ENCODE data around the gene WFDC8. TPM values are rescaled to one million over a fixed set of nuclear protein-coding genes. Genes with fewer than 3 reads are reported as not detected.

The WFDC8 gene
- total and polyA plus RNA-seq, 5 donors from 2014 or later, result not detected

- H3K27ac ChIP-seq (ENCODE audit: insufficient read depth, low read length, poor library complexity, severe bottlenecking), result no peak overlapping the region
- peaks cover 0 to 2% (median 0%) of the 10 kb centered on the region in 4 donors for H3K4me1 Mint-ChIP-seq
- H3K27me3 Mint-ChIP-seq, result peaks cover 62% of the 10 kb centered on the region
- no peaks in the 10 kb centered on the region for H3K9me3 Mint-ChIP-seq
- H3K27ac Mint-ChIP-seq, result no peak overlapping the region
- no peaks in the 10 kb centered on the region for H3K36me3 Mint-ChIP-seq
- H3K27me3 ChIP-seq (ENCODE audit: control insufficient read depth, insufficient read depth, low read length), result peaks cover 16% of the 10 kb centered on the region
- no peak overlapping the region for H3K4me3 ChIP-seq (ENCODE audit: low read depth, low read length)
- no peaks in the 10 kb centered on the region for H3K36me3 ChIP-seq (ENCODE audit: control insufficient read depth, insufficient read depth, low read length)
- no peaks in the 10 kb centered on the region for H3K4me1 ChIP-seq (ENCODE audit: control insufficient read depth, insufficient read depth, low read length, poor library complexity, severe bottlenecking)
- no peak overlapping the region for H3K4me3 Mint-ChIP-seq
- DNase-seq (no peak), ATAC-seq (ENCODE audit: low read depth in 2 of 2) (no peak)
- H3K9me3 ChIP-seq (ENCODE audit: control insufficient read depth in 2 of 2, low read length in 2 of 2), result no peaks in the 10 kb centered on the region
These were observed 72.7 kb downstream of the WFDC8 start for GRCh38 chr20:45506398-45506797.

- H3K4me1 ChIP-seq (ENCODE audit: control insufficient read depth, insufficient read depth, low read length, poor library complexity, severe bottlenecking), result no peaks in the 10 kb centered on the region
- Mint-ChIP-seq H3K9me3 (no peaks in the 10 kb centered on the region), H3K4me1 (peaks cover 0 to 2% (median 0%) of the 10 kb centered on the region in 4 donors), H3K4me3 (no peak overlapping the region), H3K36me3 (no peaks in the 10 kb centered on the region), H3K27me3 (peaks cover 64% of the 10 kb centered on the region), H3K27ac (no peak overlapping the region)
- H3K36me3 ChIP-seq (ENCODE audit: control insufficient read depth, insufficient read depth, low read length), result no peaks in the 10 kb centered on the region
- no peak overlapping the region for H3K27ac ChIP-seq (ENCODE audit: insufficient read depth, low read length, poor library complexity, severe bottlenecking)
- no peak for DNase-seq
- H3K4me3 ChIP-seq (ENCODE audit: low read depth, low read length), result no peak overlapping the region
- H3K9me3 ChIP-seq (ENCODE audit: control insufficient read depth in 2 of 2, low read length in 2 of 2), result no peaks in the 10 kb centered on the region
- peaks cover 17% of the 10 kb centered on the region for H3K27me3 ChIP-seq (ENCODE audit: control insufficient read depth, insufficient read depth, low read length)
- no peak for ATAC-seq (ENCODE audit: low read depth in 2 of 2)
These were observed 75.7 kb downstream of the WFDC8 start for GRCh38 chr20:45503403-45503802.

GRCh38 chr20:45502561-45502960 is 76.5 kb downstream of the WFDC8 start:
- Histone ChIP-seq H3K9me3 (ENCODE audit: control insufficient read depth in 2 of 2, low read length in 2 of 2) (no peaks in the 10 kb centered on the region), H3K36me3 (ENCODE audit: control insufficient read depth, insufficient read depth, low read length) (no peaks in the 10 kb centered on the region), H3K27ac (ENCODE audit: insufficient read depth, low read length, poor library complexity, severe bottlenecking) (no peak overlapping the region), H3K27me3 (ENCODE audit: control insufficient read depth, insufficient read depth, low read length) (peaks cover 17% of the 10 kb centered on the region), H3K4me3 (ENCODE audit: low read depth, low read length) (no peak overlapping the region), H3K4me1 (ENCODE audit: control insufficient read depth, insufficient read depth, low read length, poor library complexity, severe bottlenecking) (no peaks in the 10 kb centered on the region)
- no peak for ATAC-seq (ENCODE audit: low read depth in 2 of 2)
- no peak for DNase-seq
- Mint-ChIP-seq H3K4me3 (no peak overlapping the region), H3K36me3 (no peaks in the 10 kb centered on the region), H3K9me3 (no peaks in the 10 kb centered on the region), H3K27me3 (peaks cover 57% of the 10 kb centered on the region), H3K4me1 (peaks cover 0 to 2% (median 0%) of the 10 kb centered on the region in 4 donors), H3K27ac (no peak overlapping the region)

Other genes starting within 250 kb of the WFDC8 start
- 8.2 TPM for gene SDC4, start 230.9 kb downstream of the WFDC8 start, total RNA-seq
- 1 to 10 TPM; 2.2 to 6.3 (median 3.7) TPM for gene SDC4, start 230.9 kb downstream of the WFDC8 start, polyA plus RNA-seq
- 94.2 TPM for gene SYS1, start 216.1 kb downstream of the WFDC8 start, total RNA-seq
- 10 to 100 TPM; 38.4 to 54.3 (median 42.0) TPM for gene SYS1, start 216.1 kb downstream of the WFDC8 start, polyA plus RNA-seq
- not detected for gene TP53TG5, start 201.0 kb downstream of the WFDC8 start, total RNA-seq
- gene TP53TG5, start 201.0 kb downstream of the WFDC8 start, polyA plus RNA-seq, result under 1 TPM; 0.18 to 0.56 (median 0.23) TPM
- 15.1 TPM for gene DBNDD2, start 171.0 kb downstream of the WFDC8 start, total RNA-seq
- 10 to 100 TPM; 19.5 to 23.5 (median 21.7) TPM for gene DBNDD2, start 171.0 kb downstream of the WFDC8 start, polyA plus RNA-seq
- gene PIGT, start 163.1 kb downstream of the WFDC8 start, total RNA-seq, result 137 TPM
- 100 to 1,000 TPM in 1 of 4 donors, 10 to 100 TPM in 3; 80.3 to 102 (median 91.7) TPM for gene PIGT, start 163.1 kb downstream of the WFDC8 start, polyA plus RNA-seq
- not detected for gene WFDC2, start 109.5 kb downstream of the WFDC8 start, total RNA-seq
- gene WFDC2, start 109.5 kb downstream of the WFDC8 start, polyA plus RNA-seq, result not detected
- gene SPINT3, start 63.7 kb downstream of the WFDC8 start, total RNA-seq, result not detected
- not detected for gene SPINT3, start 63.7 kb downstream of the WFDC8 start, polyA plus RNA-seq
- not detected for gene WFDC6, start 39.8 kb downstream of the WFDC8 start, total RNA-seq
- gene WFDC6, start 39.8 kb downstream of the WFDC8 start, polyA plus RNA-seq, result not detected
- gene EPPIN, start 31.9 kb downstream of the WFDC8 start, total RNA-seq, result not detected
- gene EPPIN, start 31.9 kb downstream of the WFDC8 start, polyA plus RNA-seq, result not detected
- not detected for gene WFDC10A, start 50.5 kb upstream of the WFDC8 start, total RNA-seq
- not detected for gene WFDC10A, start 50.5 kb upstream of the WFDC8 start, polyA plus RNA-seq
- not detected for gene WFDC9, start 52.0 kb upstream of the WFDC8 start, total RNA-seq
- gene WFDC9, start 52.0 kb upstream of the WFDC8 start, polyA plus RNA-seq, result not detected
- not detected for gene WFDC11, start 91.0 kb upstream of the WFDC8 start, total RNA-seq
- not detected for gene WFDC11, start 91.0 kb upstream of the WFDC8 start, polyA plus RNA-seq
- not detected for gene WFDC13, start 122.8 kb upstream of the WFDC8 start, total RNA-seq
- not detected for gene WFDC13, start 122.8 kb upstream of the WFDC8 start, polyA plus RNA-seq
- gene WFDC10B, start 125.7 kb upstream of the WFDC8 start, total RNA-seq, result not detected
- gene WFDC10B, start 125.7 kb upstream of the WFDC8 start, polyA plus RNA-seq, result not detected
- gene SPINT4, start 143.1 kb upstream of the WFDC8 start, total RNA-seq, result not detected
- not detected for gene SPINT4, start 143.1 kb upstream of the WFDC8 start, polyA plus RNA-seq
- gene WFDC3, start 212.6 kb upstream of the WFDC8 start, total RNA-seq, result not detected
- not detected for gene WFDC3, start 212.6 kb upstream of the WFDC8 start, polyA plus RNA-seq
- 16.4 TPM for gene DNTTIP1, start 212.7 kb upstream of the WFDC8 start, total RNA-seq
- 10 to 100 TPM; 33.1 to 48.0 (median 45.3) TPM for gene DNTTIP1, start 212.7 kb upstream of the WFDC8 start, polyA plus RNA-seq
- gene UBE2C, start 233.4 kb upstream of the WFDC8 start, total RNA-seq, result 1.2 TPM
- 1 to 10 TPM; 3.4 to 10.0 (median 5.3) TPM for gene UBE2C, start 233.4 kb upstream of the WFDC8 start, polyA plus RNA-seq
- 1.4 TPM for gene TNNC2, start 248.0 kb upstream of the WFDC8 start, total RNA-seq
- 1 to 10 TPM in 1 of 4 donors, under 1 TPM in 2, not detected in 1; 0.49 to 1.5 (median 0.76) TPM for gene TNNC2, start 248.0 kb upstream of the WFDC8 start, polyA plus RNA-seq